ELF-1 (cell line): ENCODE data around the gene EXOSC10.
"Not testable (repeated sequence)": the region's sequence is repeated elsewhere in the genome, so short reads cannot be mapped to it uniquely, and the experiment has no call there.

Source experiments
- DNase-seq: peaks from one replicate; pipeline ENCODE4 v3.0.0-alpha.2; 2016; ENCODE audit warnings: low read depth, low spot score

Gene EXOSC10

DNA sequence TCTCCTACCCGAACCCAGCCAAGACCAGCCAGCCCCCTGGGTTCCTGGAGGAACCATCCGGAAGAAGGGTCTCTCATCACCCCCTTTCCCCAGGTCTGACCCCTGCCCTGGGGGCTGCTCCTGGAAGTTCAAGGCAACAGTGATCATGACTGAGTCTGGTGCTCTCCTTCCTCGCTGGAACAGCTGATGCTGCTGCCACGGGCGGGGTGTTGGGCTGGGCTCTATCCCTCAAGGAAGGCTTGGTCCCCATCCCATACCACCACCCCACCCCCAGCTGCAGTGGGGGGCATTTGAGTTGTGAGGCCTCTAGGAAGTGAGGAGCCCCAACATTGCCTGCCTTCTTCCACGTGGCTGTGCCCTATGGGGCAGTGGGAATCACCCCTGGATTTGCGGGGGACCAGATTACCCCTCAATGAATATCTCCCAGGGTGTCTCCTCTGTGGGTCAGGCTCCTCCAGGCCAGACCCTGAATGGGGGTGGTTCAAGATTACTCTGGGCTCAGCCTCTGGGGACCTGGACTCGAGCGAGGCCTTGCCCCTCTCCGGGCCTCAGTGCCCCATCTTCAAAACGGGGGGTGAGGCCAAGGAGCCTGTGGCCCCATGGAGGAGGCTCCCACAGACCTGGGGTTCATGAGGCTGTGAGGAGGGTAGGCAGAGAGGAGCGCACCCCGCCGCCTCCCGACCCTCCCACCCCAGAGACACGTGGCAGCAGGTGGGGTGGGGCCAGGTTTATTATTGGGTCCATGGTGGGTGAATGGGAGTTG is 55.4 kb downstream of the EXOSC10 start:
- DNase-seq, result no peak

DNA sequence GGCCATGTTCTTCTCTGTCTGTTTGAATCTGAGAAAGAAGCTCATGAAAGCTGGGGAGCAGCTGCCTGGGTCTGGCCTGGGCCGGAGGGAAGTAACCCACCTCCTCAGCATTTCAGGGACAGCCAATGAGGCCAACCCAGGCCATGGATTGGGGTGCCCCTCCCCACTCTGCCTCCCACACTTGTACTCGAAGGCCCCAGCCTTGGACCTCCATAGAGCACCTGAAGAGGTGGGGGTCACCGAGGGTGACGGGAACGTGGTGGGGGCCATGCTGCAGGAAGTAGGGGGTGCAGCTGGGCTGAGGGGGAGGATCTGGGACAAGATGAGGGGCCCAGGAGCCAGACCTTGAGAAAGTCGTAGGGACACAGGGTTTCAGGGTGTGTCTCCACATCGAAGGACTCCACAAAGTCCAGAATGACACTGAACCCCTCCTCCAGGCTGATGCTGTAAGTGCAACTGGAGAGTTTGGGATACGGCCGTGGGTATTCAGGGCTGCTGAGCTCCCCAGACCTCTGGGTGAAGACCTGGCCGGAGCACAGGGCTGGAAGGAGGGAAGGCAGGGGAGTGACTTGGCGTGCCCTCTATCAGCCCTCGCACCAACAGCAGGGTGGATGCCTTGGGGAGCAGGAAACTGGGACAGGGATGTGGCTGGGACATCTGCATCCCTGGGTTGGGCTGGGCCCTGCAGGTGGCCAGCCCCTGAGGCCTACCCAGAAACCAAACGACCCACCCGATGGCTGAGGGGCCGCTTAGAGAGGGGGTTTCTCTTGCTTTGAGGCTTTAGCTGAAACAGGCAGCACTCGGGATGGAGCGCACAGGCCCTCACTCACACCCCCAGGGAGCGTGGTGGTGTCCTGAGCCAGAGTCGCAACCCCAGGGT is 56.4 kb downstream of the EXOSC10 start:
- DNase-seq, result no peak

DNA sequence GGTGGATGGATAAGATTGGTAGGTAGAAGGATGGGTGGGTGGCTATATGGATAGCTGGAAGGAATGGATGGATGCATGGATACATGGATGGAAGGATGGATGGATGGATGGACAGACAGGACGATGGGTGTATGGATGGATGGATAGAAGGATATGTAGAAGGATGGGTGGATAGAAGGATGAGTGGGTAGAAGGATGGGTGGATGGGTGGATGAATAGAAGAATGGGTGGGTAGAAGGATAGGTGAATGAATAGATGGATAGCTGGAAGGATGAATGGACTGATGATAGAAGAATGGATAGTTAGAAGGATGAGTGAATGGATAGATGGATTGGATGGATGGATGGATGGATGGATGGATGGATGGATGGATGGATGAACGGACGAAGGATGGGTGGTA is 57.6 kb downstream of the EXOSC10 start:
- DNase-seq, result no peak

DNA sequence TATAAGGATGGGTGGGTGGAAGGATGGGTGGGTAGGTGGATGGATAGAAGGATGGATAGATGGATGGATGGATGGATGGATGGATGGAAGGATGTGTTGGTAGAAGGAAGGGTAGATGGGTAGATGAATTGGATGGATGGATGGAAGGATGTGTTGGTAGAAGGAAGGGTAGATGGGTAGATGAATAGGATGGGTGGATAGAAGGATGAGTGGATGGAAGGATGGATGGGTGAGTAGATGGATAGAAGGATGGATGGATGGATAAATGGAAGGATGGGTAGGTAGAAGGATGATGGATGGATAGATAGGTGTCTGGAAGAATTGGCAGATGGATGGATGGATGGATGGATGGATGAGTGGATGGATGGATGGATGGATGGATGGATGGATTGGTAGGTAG is 58.6 kb downstream of the EXOSC10 start:
- no peak for DNase-seq

DNA sequence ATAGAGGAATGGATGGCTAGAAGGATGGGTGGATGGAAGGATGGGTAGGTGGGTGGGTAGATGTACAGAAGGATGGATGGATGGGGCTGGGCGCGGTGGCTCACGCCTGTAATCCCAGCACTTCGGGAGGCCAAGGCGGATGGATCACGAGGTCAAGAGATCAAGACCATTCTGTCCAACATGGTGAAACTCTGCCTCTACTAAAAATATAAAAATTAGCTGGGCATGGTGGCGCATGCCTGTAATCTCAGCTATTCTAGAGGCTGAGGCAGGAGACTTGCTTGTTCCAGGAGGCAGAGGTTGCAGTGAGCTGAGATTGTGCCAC is 59.6 kb downstream of the EXOSC10 start:
- DNase-seq, result not testable (repeated sequence)

DNA sequence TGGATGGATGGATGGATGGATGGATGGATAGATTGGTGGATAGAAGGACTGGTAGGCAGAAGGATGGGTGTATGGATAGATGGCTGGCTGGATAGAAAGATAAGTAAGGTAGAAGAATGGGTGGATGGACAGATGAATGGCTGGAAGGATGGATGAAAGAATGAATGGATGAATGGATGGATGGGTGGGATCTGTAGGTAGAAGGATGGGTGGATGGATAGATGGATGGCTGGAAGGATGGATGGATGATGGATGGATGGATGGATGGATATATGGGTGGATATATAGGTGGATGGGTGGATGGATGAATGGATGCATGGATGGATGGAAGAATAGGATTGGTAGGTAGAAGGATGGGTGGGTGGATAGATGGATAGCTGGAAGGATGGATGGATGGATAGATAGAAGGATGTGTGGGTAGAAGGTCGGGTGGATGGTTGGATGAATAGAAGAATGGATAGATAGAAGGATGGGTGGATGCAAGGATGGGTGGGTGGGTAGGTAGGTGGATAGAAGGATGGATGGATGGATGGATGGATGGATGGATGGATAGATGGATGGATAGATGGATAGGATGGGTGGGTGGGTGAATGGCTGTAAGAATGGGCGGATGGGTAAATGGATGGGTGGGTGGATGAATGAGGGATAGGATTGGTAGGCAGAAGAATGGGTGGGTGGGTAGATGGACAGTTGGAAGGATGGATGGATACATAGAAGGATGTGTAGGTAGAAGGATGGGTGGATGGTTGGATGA is 60.1 kb downstream of the EXOSC10 start:
- no peak for DNase-seq

DNA sequence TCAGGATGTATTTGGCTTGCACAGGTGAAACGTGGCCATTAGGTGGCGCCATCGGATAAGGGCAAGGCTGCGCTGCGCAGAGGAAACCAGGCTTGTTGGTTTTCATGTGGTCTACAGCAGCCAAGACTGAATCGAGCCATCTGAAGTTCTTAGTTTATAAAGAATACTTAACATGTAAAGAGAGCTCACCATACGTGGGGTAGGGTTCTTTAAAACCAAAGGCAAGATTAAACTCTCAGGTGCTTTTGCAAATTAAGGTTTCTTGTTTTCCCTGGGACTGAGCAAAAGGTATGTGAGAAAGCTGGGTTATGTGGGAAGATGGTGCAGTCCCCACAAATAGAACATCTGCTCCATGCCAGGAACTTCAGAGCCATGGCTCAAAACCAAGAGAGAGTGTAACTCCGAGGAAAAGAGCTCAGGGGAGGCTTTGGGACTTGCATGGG is 61.9 kb downstream of the EXOSC10 start:
- peak; percentile 86 for DNase-seq

DNA sequence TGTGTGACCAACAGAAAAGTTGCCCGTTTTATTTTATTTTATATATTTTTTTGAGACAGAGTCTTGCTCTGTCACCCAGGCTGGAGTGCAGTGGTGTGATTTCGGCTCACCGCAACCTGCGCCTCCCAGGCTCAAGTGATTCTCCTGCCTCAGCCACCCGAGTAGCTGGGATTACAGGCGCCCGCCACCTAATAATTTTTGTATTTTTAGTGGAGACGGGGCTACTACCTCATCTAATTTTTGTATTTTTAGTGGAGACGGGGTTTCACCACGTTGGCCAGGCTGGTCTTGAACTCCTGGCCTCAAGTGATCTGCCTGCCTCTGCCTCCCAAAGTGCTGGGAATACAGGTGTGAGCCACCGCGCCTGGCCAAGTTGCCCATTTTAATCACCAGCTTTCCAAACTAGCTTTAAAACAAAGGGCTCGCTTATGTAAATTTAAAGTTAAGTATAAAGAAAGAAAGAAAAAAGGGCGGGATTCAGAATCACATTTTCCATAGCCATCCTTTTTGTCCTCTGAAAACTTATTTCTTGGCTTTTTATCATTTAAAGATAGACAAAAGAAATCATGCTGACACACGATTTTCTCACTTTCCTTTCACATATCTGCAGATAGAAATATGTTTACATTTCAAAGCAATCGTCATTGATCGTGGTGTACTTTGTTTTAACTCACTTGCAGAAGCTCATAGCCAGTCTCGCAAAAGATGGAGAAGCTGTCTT is 62.5 kb downstream of the EXOSC10 start:
- DNase-seq, result not testable (repeated sequence)

DNA sequence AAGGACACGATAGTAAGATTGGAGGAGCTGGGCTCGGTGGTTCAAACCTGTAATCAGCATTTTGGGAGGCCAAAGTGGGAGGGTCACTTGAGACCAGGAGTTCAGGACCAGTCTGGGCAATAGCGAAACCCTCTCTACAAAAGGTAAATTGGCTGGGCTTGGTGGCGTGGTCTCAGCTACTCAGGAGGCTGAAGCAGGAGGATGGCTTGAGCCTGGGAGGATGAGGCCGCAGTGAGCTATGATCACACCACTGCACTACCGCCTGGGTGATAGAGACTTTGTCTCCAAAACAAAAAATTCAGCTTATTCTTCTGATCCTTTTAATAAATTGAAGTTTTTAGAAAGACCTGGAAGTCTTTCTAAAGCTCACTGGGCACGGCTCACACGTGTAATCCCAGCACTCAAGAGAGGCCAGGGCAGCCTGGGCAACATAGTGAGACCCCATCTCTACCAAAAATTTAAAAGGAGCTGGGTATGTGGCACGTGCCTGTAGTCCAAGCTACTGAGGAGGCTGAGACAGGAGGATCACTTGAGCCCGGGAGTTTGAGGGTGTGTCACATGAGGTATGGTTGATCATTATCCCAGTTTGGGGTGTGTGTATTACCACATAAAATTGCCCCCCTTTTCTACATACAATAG is 67.9 kb downstream of the EXOSC10 start:
- no peak for DNase-seq

DNA sequence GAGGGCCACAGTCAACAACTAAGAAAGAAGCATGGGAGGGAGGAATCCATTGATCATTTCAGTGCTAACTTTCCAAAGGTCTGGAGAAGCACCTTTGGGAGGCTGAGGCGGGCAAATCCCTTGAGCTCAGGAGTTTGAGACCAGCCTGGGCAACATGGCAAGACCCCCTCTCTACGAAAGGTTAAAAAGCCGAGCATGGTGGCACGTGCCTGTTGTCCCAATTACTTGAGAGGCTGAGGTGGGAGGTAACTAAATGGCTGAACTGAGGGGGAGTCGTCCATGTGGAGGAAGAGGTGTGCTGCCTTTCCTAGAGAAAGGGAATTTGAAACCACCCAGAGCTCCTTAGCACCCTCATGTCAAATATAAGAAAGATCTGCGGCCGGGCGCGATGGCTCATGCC is 68.8 kb downstream of the EXOSC10 start:
- DNase-seq, result no peak

DNA sequence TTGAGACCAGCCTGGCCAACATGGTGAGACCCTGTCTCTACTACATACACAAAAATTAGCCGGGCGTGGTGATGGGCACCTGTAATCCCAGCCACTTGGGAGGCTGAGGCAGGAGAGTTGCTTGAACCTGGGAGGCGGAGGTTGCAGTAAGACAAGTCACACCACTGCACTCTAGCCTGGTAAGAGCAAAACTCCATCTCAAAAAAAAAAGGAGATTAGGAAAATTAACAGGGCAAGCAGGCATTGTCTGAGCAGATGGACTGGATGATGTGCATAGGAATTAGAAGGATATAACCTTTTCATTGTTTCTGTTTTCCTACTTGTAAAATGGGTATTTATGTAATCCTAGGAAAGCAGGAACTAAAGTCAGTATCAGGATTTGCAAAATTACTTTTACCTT is 71.7 kb downstream of the EXOSC10 start:
- DNase-seq, result no peak

DNA sequence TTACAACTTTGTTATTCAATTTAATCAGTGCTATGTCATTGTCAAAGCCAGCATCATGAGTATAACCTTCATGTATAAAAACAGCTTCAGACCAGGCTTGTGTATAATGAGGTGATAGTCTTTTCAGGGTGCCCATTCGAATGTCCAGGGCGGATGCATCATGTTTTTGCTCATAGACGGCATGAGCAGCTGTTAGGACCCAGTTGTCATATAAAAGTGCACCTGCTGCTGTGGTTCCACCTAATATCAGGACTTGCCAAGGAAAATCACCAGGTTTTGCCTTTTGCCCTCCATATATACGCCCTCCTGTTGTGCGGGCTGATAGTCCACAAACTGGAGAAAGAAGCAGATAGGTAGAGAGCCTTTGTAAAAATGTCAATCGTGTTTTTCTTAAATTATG is 72.4 kb downstream of the EXOSC10 start:
- DNase-seq, result no peak

DNA sequence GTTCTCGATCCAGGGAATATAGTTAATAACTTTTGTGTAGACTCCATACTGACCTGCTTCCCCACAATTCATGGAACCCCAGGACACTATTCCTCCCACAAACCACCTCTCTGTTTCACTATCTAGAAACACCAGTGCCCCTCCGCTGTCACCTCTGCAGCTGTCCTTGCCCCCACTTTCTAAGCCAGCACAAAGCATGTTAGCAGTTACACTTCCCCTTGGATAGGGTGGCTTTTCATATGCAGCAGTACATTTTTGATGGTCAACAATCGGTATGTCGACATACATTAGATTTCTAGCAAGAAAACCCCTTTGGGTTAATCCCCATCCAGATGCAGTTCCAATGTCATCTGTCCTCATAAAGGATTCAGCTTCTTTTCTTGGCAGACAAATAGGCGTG is 72.8 kb downstream of the EXOSC10 start:
- no peak for DNase-seq

DNA sequence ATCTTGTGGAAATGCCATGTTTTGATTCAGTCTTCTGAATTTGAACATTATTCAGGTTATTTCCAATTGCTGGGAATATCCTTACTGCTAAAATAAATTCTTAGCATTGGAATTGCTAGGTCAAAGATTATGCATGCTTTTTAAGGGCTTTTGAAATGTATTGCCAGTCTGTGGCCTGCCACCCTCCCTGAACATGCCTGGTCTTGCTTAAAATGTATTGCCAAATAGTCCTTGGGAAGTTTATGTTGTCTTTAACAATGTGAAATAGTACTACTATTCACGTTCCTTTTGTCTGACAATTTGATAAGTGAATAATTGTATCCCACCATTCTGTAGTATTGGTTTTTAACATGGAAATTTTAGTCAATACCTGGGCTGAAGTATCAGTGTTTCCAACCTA is 73.6 kb downstream of the EXOSC10 start:
- DNase-seq, result no peak

DNA sequence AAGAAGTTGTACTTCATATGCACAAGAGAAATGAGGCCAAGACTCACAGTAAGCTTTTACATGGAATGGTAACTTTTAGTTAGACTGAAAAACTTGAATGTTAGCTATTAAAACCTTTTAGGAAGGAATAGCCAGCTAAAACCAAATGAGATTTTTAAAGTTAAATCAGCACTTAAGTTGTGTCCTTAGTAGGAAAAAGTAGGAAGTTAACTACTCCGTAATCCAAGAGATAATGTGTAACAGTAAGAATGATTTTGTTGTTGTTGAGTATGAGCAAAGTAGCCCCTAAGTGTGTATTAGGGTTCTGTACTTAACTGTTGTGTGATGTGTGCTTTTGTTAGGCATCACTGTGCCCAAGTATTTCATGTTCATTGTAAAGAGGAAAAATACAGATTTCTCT is 74.1 kb downstream of the EXOSC10 start:
- no peak for DNase-seq

DNA sequence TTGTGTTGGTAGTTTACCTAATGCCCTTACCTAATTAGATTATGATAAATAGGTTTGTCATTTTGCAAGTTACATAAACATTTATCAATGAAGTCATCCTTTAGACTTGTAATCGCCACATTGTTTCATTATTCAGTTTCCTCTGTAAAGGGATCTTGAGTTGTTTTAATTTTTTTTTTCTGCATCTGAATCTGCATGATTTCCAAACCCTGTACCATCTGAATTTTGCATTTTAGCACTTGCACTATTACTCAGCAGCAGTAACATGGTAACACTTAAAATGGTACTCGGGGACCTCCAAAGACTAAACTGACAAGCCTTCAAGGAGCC is 74.8 kb downstream of the EXOSC10 start:
- DNase-seq, result no peak

DNA sequence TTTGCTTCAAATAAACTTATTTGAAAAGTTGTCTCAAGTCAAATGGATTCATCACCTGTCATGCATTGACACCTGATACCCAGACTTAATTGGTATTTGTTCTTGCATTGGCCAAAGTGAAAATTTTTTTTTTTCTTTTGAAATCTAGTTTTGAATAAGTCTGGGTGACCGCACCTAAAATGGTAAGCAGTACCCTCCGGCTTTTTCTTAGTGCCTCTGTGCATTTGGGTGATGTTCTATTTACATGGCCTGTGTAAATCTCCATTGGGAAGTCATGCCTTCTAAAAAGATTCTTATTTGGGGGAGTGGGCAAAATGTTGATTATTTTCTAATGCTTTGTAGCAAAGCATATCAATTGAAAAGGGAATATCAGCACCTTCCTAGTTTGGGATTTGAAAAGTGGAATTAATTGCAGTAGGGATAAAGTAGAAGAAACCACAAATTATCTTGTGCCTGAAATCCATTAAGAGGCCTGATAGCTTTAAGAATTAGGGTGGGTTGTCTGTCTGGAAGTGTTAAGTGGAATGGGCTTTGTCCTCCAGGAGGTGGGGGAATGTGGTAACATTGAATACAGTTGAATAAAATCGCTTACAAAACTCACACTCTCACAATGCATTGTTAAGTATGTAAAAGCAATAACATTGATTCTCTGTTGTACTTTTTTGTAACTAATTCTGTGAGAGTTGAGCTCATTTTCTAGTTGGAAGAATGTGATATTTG is 75.4 kb downstream of the EXOSC10 start:
- DNase-seq, result no peak

DNA sequence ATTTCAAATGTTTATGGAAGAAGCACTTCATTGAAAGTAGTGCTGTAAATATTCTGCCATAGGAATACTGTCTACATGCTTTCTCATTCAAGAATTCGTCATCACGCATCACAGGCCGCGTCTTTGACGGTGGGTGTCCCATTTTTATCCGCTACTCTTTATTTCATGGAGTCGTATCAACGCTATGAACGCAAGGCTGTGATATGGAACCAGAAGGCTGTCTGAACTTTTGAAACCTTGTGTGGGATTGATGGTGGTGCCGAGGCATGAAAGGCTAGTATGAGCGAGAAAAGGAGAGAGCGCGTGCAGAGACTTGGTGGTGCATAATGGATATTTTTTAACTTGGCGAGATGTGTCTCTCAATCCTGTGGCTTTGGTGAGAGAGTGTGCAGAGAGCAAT is 76.5 kb downstream of the EXOSC10 start:
- DNase-seq, result no peak

DNA sequence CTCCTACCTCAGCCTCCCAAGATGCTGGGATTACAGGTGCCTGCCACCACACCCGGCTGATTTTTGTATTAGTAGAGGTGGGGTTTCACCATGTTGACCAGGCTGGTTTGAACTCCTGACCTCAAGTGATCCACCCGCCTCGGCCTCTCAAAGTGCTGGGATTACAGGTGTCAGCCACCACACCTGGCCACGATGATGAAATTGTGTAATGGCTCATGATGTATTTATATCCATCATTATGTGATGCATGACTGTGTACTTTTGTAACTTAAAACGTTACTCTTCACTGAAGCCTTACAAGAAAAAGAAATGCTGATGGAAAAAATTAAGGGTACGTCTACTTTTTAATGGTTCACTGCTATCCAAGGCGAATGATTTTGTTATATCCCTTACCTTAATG is 79.7 kb downstream of the EXOSC10 start:
- DNase-seq, result no peak

DNA sequence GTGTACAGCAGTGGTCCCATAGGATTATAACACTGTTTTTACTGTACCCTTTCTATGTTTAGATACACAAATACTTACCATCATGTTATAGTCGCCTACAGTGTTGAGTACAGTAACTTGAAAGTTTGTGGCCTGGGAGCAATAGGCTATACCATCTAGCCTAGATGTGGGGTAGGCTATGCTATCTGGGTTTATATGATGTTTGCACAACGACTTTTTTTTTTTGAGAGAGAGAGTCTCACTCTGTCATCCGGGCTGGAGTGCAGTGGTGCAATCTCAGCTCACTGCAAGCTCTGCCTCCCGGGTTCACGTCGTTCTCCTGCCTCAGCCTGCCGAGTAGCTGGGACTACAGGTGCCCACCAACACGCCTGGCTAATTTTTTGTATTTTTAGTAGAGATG is 80.3 kb downstream of the EXOSC10 start:
- DNase-seq, result not testable (repeated sequence)
